Measurements from ENCODE around the gene CDH11.

The CDH11 gene

GRCh38 chr16:65068151-65068740, 53.6 kb downstream of the CDH11 start:
- no peak for DNase-seq

GRCh38 chr16:65066651-65067050, 55.2 kb downstream of the CDH11 start:
- DNase-seq: no peak

GRCh38 chr16:65065031-65065430, 56.8 kb downstream of the CDH11 start:
- no peak for DNase-seq

- no peak for DNase-seq
Measured at GRCh38 chr16:65064131-65064530, 57.7 kb downstream of the CDH11 start.

GRCh38 chr16:65062736-65063583, 58.9 kb downstream of the CDH11 start:
- DNase-seq: no peak

GRCh38 chr16:65061935-65062518, 59.8 kb downstream of the CDH11 start:
- DNase-seq: no peak

GRCh38 chr16:65061263-65061662, 60.6 kb downstream of the CDH11 start:
- no peak for DNase-seq

- DNase-seq: no peak
Measured at GRCh38 chr16:65059406-65059980, 62.4 kb downstream of the CDH11 start.

- DNase-seq: no peak
Measured at GRCh38 chr16:65057184-65057583, 64.7 kb downstream of the CDH11 start.

GRCh38 chr16:65054457-65054856, 67.4 kb downstream of the CDH11 start:
- DNase-seq: no peak

- DNase-seq: no peak
Measured at GRCh38 chr16:65049679-65050078, 72.2 kb downstream of the CDH11 start.

- no peak for DNase-seq
Measured at GRCh38 chr16:65045961-65046360, 75.9 kb downstream of the CDH11 start.

- DNase-seq: no peak
Measured at GRCh38 chr16:65044873-65045272, 77.0 kb downstream of the CDH11 start.

GRCh38 chr16:65044026-65044425, 77.8 kb downstream of the CDH11 start:
- no peak for DNase-seq

- no peak for DNase-seq
Measured at GRCh38 chr16:65042438-65043365, 79.2 kb downstream of the CDH11 start.

GRCh38 chr16:65041667-65042066, 80.2 kb downstream of the CDH11 start:
- no peak for DNase-seq

GRCh38 chr16:65038100-65038499, 83.8 kb downstream of the CDH11 start:
- no peak for DNase-seq

GRCh38 chr16:65037556-65037955, 84.3 kb downstream of the CDH11 start:
- DNase-seq: no peak

GRCh38 chr16:65034915-65035314, 86.9 kb downstream of the CDH11 start:
- DNase-seq: no peak

GRCh38 chr16:65032387-65032786, 89.5 kb downstream of the CDH11 start:
- DNase-seq: no peak

GRCh38 chr16:65024767-65025178, 97.1 kb downstream of the CDH11 start:
- no peak for DNase-seq

GRCh38 chr16:65023802-65024201, 98.1 kb downstream of the CDH11 start:
- no peak for DNase-seq
